GM12878 (cell line): Measurements from ENCODE around the gene WBP1L. TPM values are rescaled to one million over a fixed set of nuclear protein-coding genes. Genes with fewer than 3 reads are reported as not detected.
A peak's percentile ranks its signal among the peaks of the same experiment; 100 is the strongest.

Experiments
- ATAC-seq: fragments of 200-7000 bp; cut with Tn5 transposase; 3 replicates; pipeline ENCODE4 v1.9.1; 2020; ENCODE audit warnings: mild to moderate bottlenecking, moderate library complexity
- BruUV-seq: library from RNA; stranded (reverse); fragments of 400-500 nt; replicated peaks from 2 replicates; lab custom pipeline; 2021; lab: Mats Ljungman, UMichigan
- CTCF ChIA-PET: fragments of 300-600 bp; sonication (Branson Sonifier 250); formaldehyde crosslinking; extraction: SDS; loops from one replicate; lab custom pipeline; 2021; ENCODE audit warnings: inconsistent platforms; lab: Yijun Ruan, JAX
- POLR2A ChIA-PET: fragments of 350-600 bp; formaldehyde crosslinking; extraction: SDS; loops from one replicate; lab custom pipeline; 2021; ENCODE audit warnings: inconsistent platforms; lab: Charles Lee
- RAD21 ChIA-PET: fragments of 300-600 bp; sonication (Branson Sonifier 250); formaldehyde crosslinking; loops from one replicate; lab custom pipeline; 2023; ENCODE audit warnings: antibody characterized with exemption; ENCODE audit not compliant: unreplicated experiment; lab: Charles Lee
- SMC1A ChIA-PET: fragments of 300-600 bp; sonication (Branson Sonifier 250); formaldehyde crosslinking; loops from one replicate; lab custom pipeline; 2023; ENCODE audit not compliant: unreplicated experiment, uncharacterized antibody; lab: Charles Lee
- DNase-seq: peaks from one replicate; pipeline ENCODE4 v3.0.0-alpha.2; 2011; ENCODE audit warnings: low read depth, low spot score
- FAIRE-seq: peaks from 3 replicates; lab custom pipeline; 2011; peaks lifted over from hg19 to GRCh38; lab: Jason Lieb, UNC
- H2AFZ ChIP-seq: 2 replicates; pipeline ENCODE4 v1.6.0; 2011; ENCODE audit warnings: low read depth, low read length, control low read depth; ENCODE audit not compliant: control insufficient read depth
- H3K27ac ChIP-seq: 2 replicates; pipeline ENCODE4 v1.5.1; 2011; ENCODE audit warnings: control low read depth; ENCODE audit not compliant: control insufficient read depth, insufficient read depth
- H3K27me3 ChIP-seq, 2 experiments: replicated peaks in 1 of 2; 2 replicates each; pipeline versions ENCODE4 v1.6.0 to v1.6.1; 2011; ENCODE audit warnings: low read length in 1 of 2; ENCODE audit not compliant: control insufficient read depth in 2 of 2, insufficient read depth in 2 of 2
- H3K36me3 ChIP-seq, 2 experiments: 2 replicates each; pipeline ENCODE4 v1.5.1; 2011; ENCODE audit warnings: low read length in 1 of 2; ENCODE audit not compliant: control insufficient read depth in 2 of 2, insufficient read depth in 2 of 2
- H3K4me1 ChIP-seq: 2 replicates; pipeline ENCODE4 v1.6.1; 2011; ENCODE audit warnings: mild to moderate bottlenecking, low read length, moderate library complexity, mixed read lengths; ENCODE audit not compliant: control insufficient read depth, insufficient read depth
- H3K4me2 ChIP-seq: 2 replicates; pipeline ENCODE4 v1.6.0; 2011; ENCODE audit warnings: control low read depth; ENCODE audit not compliant: control insufficient read depth, insufficient read depth
- H3K4me3 ChIP-seq: fragments of 200-600 bp; sonication (generic); 2 replicates; pipeline ENCODE4 v1.5.1; 2016
- H3K79me2 ChIP-seq: 2 replicates; pipeline ENCODE4 v1.6.0; 2011; ENCODE audit warnings: low read length; ENCODE audit not compliant: control insufficient read depth, insufficient read depth
- H3K9ac ChIP-seq: 2 replicates; pipeline ENCODE4 v1.8.0; 2011; ENCODE audit warnings: low read length, control low read depth, mixed read lengths; ENCODE audit not compliant: control insufficient read depth, insufficient read depth
- H3K9me3 ChIP-seq: replicated peaks from 3 replicates; pipeline ENCODE4 v1.5.1; 2011; ENCODE audit warnings: mild to moderate bottlenecking, low read length; ENCODE audit not compliant: control insufficient read depth, insufficient read depth
- H4K20me1 ChIP-seq: 2 replicates; pipeline ENCODE4 v1.6.0; 2011; ENCODE audit not compliant: control insufficient read depth, insufficient read depth
- BHLHE40 ChIP-seq, 2 experiments: fragments of 450-650 bp in 1 of 2; IDR thresholded peaks; 2 replicates each; pipeline ENCODE4 v1.6.1; 2011 to 2017; ENCODE audit warnings: low read depth in 2 of 2, borderline replicate concordance in 1 of 2, improper control_type of control experiment in 1 of 2, low read length in 1 of 2, mild to moderate bottlenecking in 1 of 2
- IRF4 ChIP-seq: IDR thresholded peaks from 2 replicates; pipeline ENCODE4 v1.6.1; 2011; ENCODE audit warnings: low read depth, low read length
- JUNB ChIP-seq: IDR thresholded peaks from 2 replicates; pipeline ENCODE4 v1.6.1; 2016; ENCODE audit warnings: antibody characterized with exemption, mild to moderate bottlenecking
- MXI1 ChIP-seq: fragments of 150-350 bp; IDR thresholded peaks from 2 replicates; pipeline ENCODE4 v1.6.1; 2011; ENCODE audit warnings: low read depth, mild to moderate bottlenecking, inconsistent platforms, low read length, improper control_type of control experiment
- NFIC ChIP-seq: IDR thresholded peaks from 2 replicates; pipeline ENCODE4 v1.6.1; 2012; ENCODE audit warnings: low read depth, mild to moderate bottlenecking, inconsistent platforms, low read length, moderate library complexity
- PAX5 ChIP-seq: IDR thresholded peaks from 2 replicates; pipeline ENCODE4 v1.6.1; 2011; ENCODE audit warnings: low read depth, low read length, borderline replicate concordance
- RUNX3 ChIP-seq: IDR thresholded peaks from 2 replicates; pipeline ENCODE4 v1.6.1; 2012; ENCODE audit warnings: low read length, inconsistent platforms
- YY1 ChIP-seq: IDR thresholded peaks from 2 replicates; pipeline ENCODE4 v1.6.1; 2011; ENCODE audit warnings: low read depth, mild to moderate bottlenecking, low read length
- WGBS: methylation state at CpG from one replicate; pipeline ENCODE4 v1.1.6; 2016; ENCODE audit warnings: low lambda C conversion rate; ENCODE audit not compliant: insufficient replicate concordance, insufficient coverage; ENCODE audit errors: missing lambda C conversion rate; 5-methylcytosine and 5-hydroxymethylcytosine counted together
- in situ Hi-C: fragments of 300-500 bp; cut with MboI; formaldehyde crosslinking; loops from 9 replicates; pipeline ENCODE4 v1.14.3; 2018; ENCODE audit warnings: mixed read lengths
- intact Hi-C: fragments of 100-400 bp; cut with micrococcal nuclease; formaldehyde crosslinking; loops from one replicate; pipeline ENCODE4 v1.14.2; 2022; ENCODE audit not compliant: unreplicated experiment
- polyA plus RNA-seq, 11 experiments: library from polyadenylated mRNA; depleted of rRNA in 4 of 11; unstranded in 6 of 11; stranded (reverse) in 5 of 11; fragments of >200 nt; fragmentation: Nextera tagmentation in 4 of 11; fragmentation: Illumina TruSeq in 1 of 11; extraction: Ambion mirVana in 4 of 11; extraction: Trizol in 1 of 11; gene quantifications; 1 replicate in 1 of 11; 2 replicates in 10 of 11; pipeline versions ENCODE4 v1.2.1 to v1.2.3, GENCODE V29; 2011 to 2016; ENCODE audit warnings: inconsistent platforms in 2 of 11, missing spikeins in 2 of 11, low read depth in 1 of 11
- total RNA-seq, 4 experiments: library from RNA; depleted of rRNA in 3 of 4; stranded (reverse); fragments of >200 nt in 3 of 4; fragmentation: Illumina TruSeq in 1 of 4; extraction: Trizol in 1 of 4; gene quantifications; 2 replicates each; pipeline versions ENCODE4 v1.2.1 to v1.2.3, GENCODE V29; 2013 to 2021
- TF ChIP-seq, protein P1 (sequence below): fragments of 450-650 bp; IDR thresholded peaks from 2 replicates; pipeline ENCODE4 v1.6.1; 2017; ENCODE audit warnings: low read depth, mild to moderate bottlenecking, moderate library complexity
- TF ChIP-seq, protein P2 (sequence below): fragments of 450-650 bp; IDR thresholded peaks from 2 replicates; pipeline ENCODE4 v1.6.1; 2017; ENCODE audit warnings: borderline replicate concordance

WBP1L gene
- total and polyA plus RNA-seq, 10 of the 15 experiments (the other 5 are each of a cell fraction or from before 2014, with no cell fraction given), result 3.7 to 18.8 (median 12.3) TPM

DNA sequence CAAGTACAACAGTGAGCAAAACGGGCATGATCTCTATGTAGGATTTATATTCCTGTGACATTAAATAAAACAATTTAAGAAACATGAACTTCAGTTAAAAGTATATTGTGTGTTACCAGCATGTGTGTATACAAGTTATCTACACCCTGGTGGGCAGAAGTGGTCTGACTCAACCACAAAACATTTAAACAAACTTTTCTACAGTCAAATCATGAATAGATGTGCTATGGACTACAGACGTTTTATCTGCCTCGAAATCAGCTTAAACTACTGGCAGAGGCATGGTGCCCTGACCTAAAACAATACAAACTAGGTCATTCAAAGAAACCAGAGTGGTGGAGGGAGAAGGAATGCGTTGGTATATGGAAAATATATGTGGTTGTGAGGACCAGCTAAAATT is 33.1 kb upstream of the WBP1L start (continued):
- TF ChIP-seq IRF4, result peak; percentile 70; the same call in 1 of the 2 replicates

DNA sequence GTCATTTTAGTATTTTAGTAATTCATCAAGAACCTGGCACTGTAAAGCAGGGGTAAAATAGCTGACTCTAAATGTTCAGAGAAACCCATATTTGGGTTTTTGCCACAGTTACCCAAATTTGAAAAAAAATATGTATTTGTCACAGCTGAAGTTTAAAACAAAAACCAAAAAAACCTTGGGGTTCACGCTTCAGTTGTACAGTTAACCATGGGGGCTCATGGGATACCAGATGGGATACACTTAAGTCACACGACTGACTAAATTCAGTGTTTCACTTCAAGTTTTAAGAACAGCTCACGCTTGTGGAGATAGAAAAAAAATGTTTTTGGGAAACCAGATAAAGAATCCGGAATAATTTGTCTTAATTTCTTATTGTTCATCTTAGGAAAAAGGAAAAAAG is 31.7 kb upstream of the WBP1L start:
- peak; percentile 41 for FAIRE-seq
- H3K27me3 ChIP-seq, result no peaks in the 10 kb centered on the region
- in situ Hi-C loops (no loop called here), intact Hi-C loops (loop anchor here (2.0 to 10.0 kb wide), 4 partner anchors 33 to 280 kb away; partner anchors contain the start of genes ACTR1A, CUEDC2 and SUFU)
- no TSS peak for BruUV-seq
- H3K79me2 ChIP-seq, result peaks cover 73% of the 10 kb centered on the region
- peak overlapping the region; percentile 64 for H2AFZ ChIP-seq
- peak overlapping the region; percentile 84 for H3K9ac ChIP-seq
- no peaks in the 10 kb centered on the region for H3K36me3 ChIP-seq
- H3K4me1 ChIP-seq, result peaks cover 17% of the 10 kb centered on the region
- POLR2A ChIA-PET, result interaction anchor here (0.6 to 5.8 kb wide), 13 partner anchors 9 to 112 kb away, joined by 3 to 73 read pairs (median 13); partner anchors contain the start of genes TRIM8 and WBP1L
- H3K9me3 ChIP-seq, result no peaks in the 10 kb centered on the region
- peak overlapping the region; percentile 90 for H3K4me3 ChIP-seq
- RAD21 ChIA-PET, result interaction anchor here (1.0 to 9.6 kb wide), 6 partner anchors 32 to 209 kb away, joined by 5 to 140 read pairs (median 47); partner anchors contain the start of genes ACTR1A, SUFU, TRIM8 and WBP1L
- no peak for ATAC-seq
- 3% methylated on average over 4 of the region's 4 CpGs for WGBS
- H3K4me2 ChIP-seq, result peak overlapping the region; percentile 51
- CTCF ChIA-PET, result interaction anchor here (0.9 to 8.5 kb wide), 8 partner anchors 9 to 208 kb away, joined by 3 to 114 read pairs (median 6); partner anchors contain the start of genes SUFU and TRIM8
- TF ChIP-seq NFIC (0 out of 2 replicates have a peak, but pooled peaks have one; percentile 22), PAX5 (peak; percentile 28; the same call in 1 of the 2 replicates), JUNB (peak; percentile 6; the same call in 1 of the 2 replicates), RUNX3 (peak; percentile 60), MXI1 (0 out of 2 replicates have a peak, but pooled peaks have one; percentile 53), YY1 (no peak), BHLHE40 (IDR thresholded peaks at IDR 0.05; ENCODE audit: borderline replicate concordance in 1 of 2, low read depth in 2 of 2, low read length in 1 of 2) (peak; percentile 75 to 78; a peak in 3 of 4 replicates)
- TF ChIP-seq, protein P1, sequence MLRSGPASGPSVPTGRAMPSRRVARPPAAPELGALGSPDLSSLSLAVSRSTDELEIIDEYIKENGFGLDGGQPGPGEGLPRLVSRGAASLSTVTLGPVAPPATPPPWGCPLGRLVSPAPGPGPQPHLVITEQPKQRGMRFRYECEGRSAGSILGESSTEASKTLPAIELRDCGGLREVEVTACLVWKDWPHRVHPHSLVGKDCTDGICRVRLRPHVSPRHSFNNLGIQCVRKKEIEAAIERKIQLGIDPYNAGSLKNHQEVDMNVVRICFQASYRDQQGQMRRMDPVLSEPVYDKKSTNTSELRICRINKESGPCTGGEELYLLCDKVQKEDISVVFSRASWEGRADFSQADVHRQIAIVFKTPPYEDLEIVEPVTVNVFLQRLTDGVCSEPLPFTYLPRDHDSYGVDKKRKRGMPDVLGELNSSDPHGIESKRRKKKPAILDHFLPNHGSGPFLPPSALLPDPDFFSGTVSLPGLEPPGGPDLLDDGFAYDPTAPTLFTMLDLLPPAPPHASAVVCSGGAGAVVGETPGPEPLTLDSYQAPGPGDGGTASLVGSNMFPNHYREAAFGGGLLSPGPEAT, result peak; percentile 11; the same call in 1 of the 2 replicates
- TF ChIP-seq, protein P2, sequence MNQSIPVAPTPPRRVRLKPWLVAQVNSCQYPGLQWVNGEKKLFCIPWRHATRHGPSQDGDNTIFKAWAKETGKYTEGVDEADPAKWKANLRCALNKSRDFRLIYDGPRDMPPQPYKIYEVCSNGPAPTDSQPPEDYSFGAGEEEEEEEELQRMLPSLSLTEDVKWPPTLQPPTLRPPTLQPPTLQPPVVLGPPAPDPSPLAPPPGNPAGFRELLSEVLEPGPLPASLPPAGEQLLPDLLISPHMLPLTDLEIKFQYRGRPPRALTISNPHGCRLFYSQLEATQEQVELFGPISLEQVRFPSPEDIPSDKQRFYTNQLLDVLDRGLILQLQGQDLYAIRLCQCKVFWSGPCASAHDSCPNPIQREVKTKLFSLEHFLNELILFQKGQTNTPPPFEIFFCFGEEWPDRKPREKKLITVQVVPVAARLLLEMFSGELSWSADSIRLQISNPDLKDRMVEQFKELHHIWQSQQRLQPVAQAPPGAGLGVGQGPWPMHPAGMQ, result no peak
- SMC1A ChIA-PET, result interaction anchor here (0.6 to 9.5 kb wide), 14 partner anchors 8 to 753 kb away, joined by 3 to 140 read pairs (median 4); partner anchors contain the start of genes ACTR1A, SUFU and TRIM8
- DNase-seq, result no peak
- H4K20me1 ChIP-seq, result no peaks in the 10 kb centered on the region
- H3K27ac ChIP-seq, result peak overlapping the region; percentile 88
